Mesodermal cell (in vitro differentiated cells): ENCODE data around the gene MYO5B.
A peak's percentile ranks its signal among the peaks of the same experiment; 100 is the strongest.

Experiments
- H3K27ac ChIP-seq: 2 replicates; pipeline ENCODE4 v1.7.0; 2013; ENCODE audit warnings: mild to moderate bottlenecking, low read depth, low read length, moderate library complexity; ENCODE audit not compliant: severe bottlenecking
- H3K36me3 ChIP-seq: 2 replicates; pipeline ENCODE4 v1.7.1; 2013; ENCODE audit warnings: mild to moderate bottlenecking, low read length, moderate library complexity; ENCODE audit not compliant: control insufficient read depth, insufficient read depth
- H3K4me1 ChIP-seq: one replicate; pipeline ENCODE4 v1.7.1; 2013; ENCODE audit warnings: mild to moderate bottlenecking, low read length; ENCODE audit not compliant: insufficient read depth, control insufficient read depth, poor library complexity, severe bottlenecking
- H3K4me3 ChIP-seq: 2 replicates; pipeline ENCODE4 v1.7.0; 2013; ENCODE audit warnings: low read length, control low read depth, mild to moderate bottlenecking; ENCODE audit not compliant: insufficient read depth, poor library complexity, severe bottlenecking; ENCODE audit errors: extremely low read depth
- H3K9me3 ChIP-seq: 2 replicates; pipeline ENCODE4 v1.7.1; 2013; ENCODE audit warnings: mild to moderate bottlenecking, low read length, moderate library complexity; ENCODE audit not compliant: control insufficient read depth
- WGBS, 2 experiments: methylation state at CpG; one replicate each; pipeline ENCODE4 v1.1.5; 2013; ENCODE audit warnings: missing lambda C conversion rate in 2 of 2; ENCODE audit not compliant: insufficient coverage in 2 of 2; 5-methylcytosine and 5-hydroxymethylcytosine counted together

The MYO5B gene

GRCh38 chr18:49910019-49910418 is 284.9 kb downstream of the MYO5B start:
- 85 to 93% methylated on average over 5 of the region's 5 CpGs for WGBS, 2 experiments
- H3K27ac ChIP-seq: no peak overlapping the region
- peaks cover 4% of the 10 kb centered on the region for H3K9me3 ChIP-seq
- peaks cover 19% of the 10 kb centered on the region for H3K4me1 ChIP-seq
- H3K36me3 ChIP-seq: no peaks in the 10 kb centered on the region
- H3K4me3 ChIP-seq: no peak overlapping the region

GRCh38 chr18:49907346-49907929 is 287.5 kb downstream of the MYO5B start:
- Histone ChIP-seq H3K27ac (no peak overlapping the region), H3K36me3 (no peaks in the 10 kb centered on the region), H3K4me1 (peaks cover 29% of the 10 kb centered on the region), H3K4me3 (no peak overlapping the region), H3K9me3 (no peaks in the 10 kb centered on the region)
- 70% methylated on average over 3 of the region's 3 CpGs for WGBS, 2 experiments

DNA sequence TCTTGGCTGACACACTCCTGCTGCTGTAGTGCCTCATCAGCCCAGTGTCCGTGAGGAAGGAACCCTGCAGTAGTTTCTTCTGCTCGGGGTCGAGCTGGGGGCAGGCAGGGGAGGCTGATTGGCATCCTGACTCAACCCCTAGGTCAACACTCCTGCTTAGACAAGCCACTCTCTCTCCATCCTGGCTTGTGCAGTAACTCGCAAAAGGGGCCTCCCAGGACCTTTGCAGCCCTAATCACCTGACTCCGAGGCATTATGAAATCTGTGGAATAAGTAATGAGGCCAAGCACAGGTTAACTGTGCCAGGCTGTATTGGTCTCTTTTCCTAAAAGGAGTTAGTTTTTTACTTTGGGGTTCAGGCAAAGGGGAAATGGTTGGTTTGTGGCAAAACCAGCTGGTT is 289.2 kb downstream of the MYO5B start:
- WGBS, 2 experiments: 63 to 81% methylated on average over 1 to 5 of the region's 5 CpGs
- Histone ChIP-seq H3K27ac (peak overlapping the region; percentile 66), H3K36me3 (no peaks in the 10 kb centered on the region), H3K9me3 (no peaks in the 10 kb centered on the region), H3K4me1 (peaks cover 29% of the 10 kb centered on the region), H3K4me3 (no peak overlapping the region)

- Histone ChIP-seq H3K4me1 (peaks cover 29% of the 10 kb centered on the region), H3K36me3 (no peaks in the 10 kb centered on the region), H3K4me3 (no peak overlapping the region), H3K27ac (peak overlapping the region; percentile 66), H3K9me3 (no peaks in the 10 kb centered on the region)
- WGBS, 2 experiments: 63 to 69% methylated on average over 3 to 4 of the region's 4 CpGs
These were observed 289.9 kb downstream of the MYO5B start for GRCh38 chr18:49904871-49905555.

- no peaks in the 10 kb centered on the region for H3K9me3 ChIP-seq
- 92 to 95% methylated on average over 5 to 6 of the region's 6 CpGs for WGBS, 2 experiments
- H3K27ac ChIP-seq: no peak overlapping the region
- peaks cover 29% of the 10 kb centered on the region for H3K4me1 ChIP-seq
- no peak overlapping the region for H3K4me3 ChIP-seq
- no peaks in the 10 kb centered on the region for H3K36me3 ChIP-seq
These were observed 293.0 kb downstream of the MYO5B start for GRCh38 chr18:49901862-49902340.

GRCh38 chr18:49899657-49900330 is 295.2 kb downstream of the MYO5B start:
- no peaks in the 10 kb centered on the region for H3K36me3 ChIP-seq
- no peaks in the 10 kb centered on the region for H3K9me3 ChIP-seq
- no peak overlapping the region for H3K27ac ChIP-seq
- H3K4me1 ChIP-seq: peaks cover 8% of the 10 kb centered on the region
- 76 to 94% methylated on average over 3 of the region's 5 CpGs for WGBS, 2 experiments
- H3K4me3 ChIP-seq: no peak overlapping the region

DNA sequence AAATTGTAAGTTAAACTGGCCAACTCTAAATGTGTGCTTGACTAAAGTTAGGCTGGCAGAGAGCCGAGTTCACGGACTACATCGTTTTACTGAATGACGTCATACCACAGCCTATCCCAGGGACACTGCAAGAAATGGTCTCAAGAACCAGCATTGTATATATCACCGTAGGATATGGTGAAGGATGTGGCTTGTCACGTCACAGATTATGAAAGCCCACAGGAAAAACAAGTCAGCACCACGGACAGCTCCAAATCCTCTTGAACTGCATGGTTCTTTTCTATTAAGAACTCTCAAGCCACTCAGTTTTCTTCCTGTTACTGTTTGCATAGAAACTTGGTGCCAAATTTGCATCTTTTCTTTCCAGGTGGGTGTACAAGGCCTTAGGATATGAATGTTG is 296.5 kb downstream of the MYO5B start:
- H3K9me3 ChIP-seq: no peaks in the 10 kb centered on the region
- H3K4me3 ChIP-seq: no peak overlapping the region
- no peak overlapping the region for H3K27ac ChIP-seq
- peaks cover 6% of the 10 kb centered on the region for H3K4me1 ChIP-seq
- no peaks in the 10 kb centered on the region for H3K36me3 ChIP-seq
- 60 to 63% methylated on average over 5 to 6 of the region's 7 CpGs for WGBS, 2 experiments

DNA sequence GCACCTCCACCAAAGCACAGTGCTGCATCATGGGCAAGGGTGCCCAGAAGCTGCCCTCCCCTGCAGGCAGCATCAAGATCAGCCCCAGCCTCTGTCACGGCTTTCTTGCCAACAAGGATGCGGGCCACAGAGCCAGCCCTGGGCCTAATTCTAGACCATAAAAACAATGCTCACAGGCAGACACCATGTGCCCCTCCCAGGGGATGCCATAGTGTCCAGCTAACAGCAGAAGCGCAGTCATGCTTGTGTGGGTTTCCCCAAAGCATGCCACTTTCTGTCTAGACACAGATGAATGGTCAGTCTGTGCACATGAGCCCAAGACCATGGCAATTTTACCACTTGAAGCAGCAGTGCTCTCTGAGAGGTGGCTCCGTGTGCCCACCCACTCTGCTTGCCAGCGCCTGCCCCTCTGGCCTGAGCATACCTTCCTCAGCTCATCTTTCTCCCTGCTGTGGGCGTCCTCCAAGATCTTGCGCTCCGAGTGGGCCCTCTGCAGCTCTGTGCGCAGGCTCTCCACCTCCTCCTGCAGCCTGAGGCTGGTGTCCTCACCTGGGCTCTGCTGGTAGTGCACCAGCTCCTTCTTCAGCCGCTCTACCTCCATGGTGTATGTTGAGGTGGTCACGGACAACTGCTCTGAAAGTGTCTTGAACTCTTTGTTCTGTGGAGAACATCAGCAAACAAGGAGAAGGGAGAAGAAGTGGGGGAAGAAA is 300.3 kb downstream of the MYO5B start:
- H3K4me3 ChIP-seq: no peak overlapping the region
- H3K4me1 ChIP-seq: peaks cover 29% of the 10 kb centered on the region
- no peaks in the 10 kb centered on the region for H3K36me3 ChIP-seq
- no peak overlapping the region for H3K27ac ChIP-seq
- 95% methylated on average over 10 of the region's 11 CpGs for WGBS, 2 experiments
- no peaks in the 10 kb centered on the region for H3K9me3 ChIP-seq

DNA sequence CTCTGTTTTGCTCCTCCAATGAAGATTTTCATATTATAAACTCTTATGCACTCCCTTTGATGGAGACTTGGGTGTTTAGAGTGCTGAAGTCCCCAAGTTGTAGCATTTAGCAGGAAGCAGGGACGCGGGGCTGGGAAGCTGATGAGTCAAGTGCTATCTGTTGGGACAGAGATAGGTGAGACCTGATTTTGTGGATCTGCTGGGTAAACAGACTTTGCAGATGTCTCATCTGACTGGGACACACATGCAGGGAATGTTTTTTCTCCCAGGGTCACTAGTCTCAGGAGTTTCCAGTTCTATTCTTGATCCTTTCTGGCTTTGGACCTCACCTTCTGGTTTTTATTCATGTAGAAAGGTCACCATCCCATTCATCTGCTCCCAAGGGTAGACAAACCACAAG is 301.9 kb downstream of the MYO5B start:
- Histone ChIP-seq H3K9me3 (no peaks in the 10 kb centered on the region), H3K36me3 (no peaks in the 10 kb centered on the region), H3K4me1 (peaks cover 29% of the 10 kb centered on the region), H3K27ac (peak overlapping the region; percentile 80), H3K4me3 (no peak overlapping the region)
- 77 to 79% methylated on average over 2 of the region's 2 CpGs for WGBS, 2 experiments

- H3K27ac ChIP-seq: peak overlapping the region; percentile 80
- no peaks in the 10 kb centered on the region for H3K9me3 ChIP-seq
- H3K36me3 ChIP-seq: no peaks in the 10 kb centered on the region
- 88 to 92% methylated on average over 10 to 11 of the region's 15 CpGs for WGBS, 2 experiments
- peaks cover 29% of the 10 kb centered on the region for H3K4me1 ChIP-seq
- no peak overlapping the region for H3K4me3 ChIP-seq
These were observed 302.6 kb downstream of the MYO5B start for GRCh38 chr18:49892148-49892924.
